HG02840 (cell line): Measurements from ENCODE around the gene FCN3.
"Not testable (repeated sequence)": the region's sequence is repeated elsewhere in the genome, so short reads cannot be mapped to it uniquely, and the experiment has no call there.

Experiments
- ATAC-seq: cut with Tn5 transposase; IDR thresholded peaks from one replicate; pipeline ENCODE4 v1.9.1; 2021; ENCODE audit warnings: mild to moderate bottlenecking, moderate library complexity, moderate number of reproducible peaks; ENCODE audit not compliant: unreplicated experiment, low FRiP score

Gene FCN3

DNA sequence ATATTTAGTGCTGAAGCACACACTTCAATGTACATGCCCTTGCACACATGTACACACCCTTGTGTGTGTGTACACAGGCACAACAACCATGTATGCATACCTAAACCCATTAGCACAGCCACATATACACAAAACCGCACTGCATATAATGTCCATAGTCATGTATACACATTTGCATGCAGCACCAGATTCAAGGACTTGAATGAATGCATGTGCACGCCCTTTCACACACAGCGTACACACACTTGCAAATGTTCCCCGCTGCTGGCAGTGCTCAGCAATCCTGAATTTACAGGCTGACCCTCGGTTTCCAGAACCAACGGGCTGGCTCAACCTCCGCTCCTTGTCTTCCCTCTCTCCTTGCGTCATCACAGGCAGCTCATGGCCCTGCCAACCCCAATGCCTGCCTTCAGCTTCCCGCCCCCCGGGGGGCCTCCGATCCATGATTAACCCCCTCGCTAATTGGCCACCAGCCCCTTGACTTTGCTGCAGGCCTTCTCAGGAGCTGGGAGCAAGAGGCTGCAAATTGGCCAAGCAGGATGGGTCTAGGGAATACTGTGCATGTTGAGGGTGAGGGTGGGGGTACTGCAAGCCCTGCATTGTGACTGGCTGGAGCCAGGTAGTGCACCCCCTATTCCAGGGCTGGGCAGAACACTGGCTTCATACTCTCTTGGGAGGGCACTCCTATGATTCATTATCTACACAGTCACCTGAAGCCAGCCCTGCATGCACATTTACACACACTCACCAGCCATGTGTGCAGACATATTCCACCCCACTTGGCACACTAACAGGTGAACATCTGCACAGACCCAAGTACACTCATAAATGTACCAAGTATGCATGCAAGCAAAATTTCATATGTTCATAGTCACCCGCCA lies 25.7 kb upstream of the FCN3 start:
- ATAC-seq, result no peak

GRCh38 chr1:27399251-27400025 lies 24.8 kb upstream of the FCN3 start:
- no peak for ATAC-seq

- no peak for ATAC-seq
These were observed 24.0 kb upstream of the FCN3 start for GRCh38 chr1:27398405-27399149.

- no peak for ATAC-seq
These were observed 23.1 kb upstream of the FCN3 start for GRCh38 chr1:27397749-27398148.

- no peak for ATAC-seq
These were observed 22.5 kb upstream of the FCN3 start for GRCh38 chr1:27397110-27397509.

GRCh38 chr1:27395441-27396195 lies 21.0 kb upstream of the FCN3 start:
- ATAC-seq, result no peak

DNA sequence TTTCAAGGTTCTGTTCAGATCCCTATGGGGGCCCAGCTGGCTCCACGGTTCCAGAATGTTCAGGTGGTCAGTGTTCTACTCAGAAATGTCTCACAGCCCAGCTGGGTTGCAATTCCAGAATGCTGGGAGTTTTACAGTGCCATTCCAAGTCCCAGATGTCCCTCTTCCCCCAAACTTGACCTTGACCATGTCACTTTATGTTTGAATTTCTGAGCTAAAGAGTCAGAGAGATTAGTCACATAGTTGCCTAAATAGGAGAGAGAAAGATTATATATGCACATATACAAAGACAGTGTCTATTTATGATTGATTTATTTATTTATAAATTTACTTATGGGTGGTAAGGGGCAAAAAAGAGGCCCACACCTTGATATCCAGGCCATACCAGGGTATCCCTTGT lies 20.3 kb upstream of the FCN3 start:
- ATAC-seq, result no peak

- no peak for ATAC-seq
These were observed 19.6 kb upstream of the FCN3 start for GRCh38 chr1:27394282-27394658.

DNA sequence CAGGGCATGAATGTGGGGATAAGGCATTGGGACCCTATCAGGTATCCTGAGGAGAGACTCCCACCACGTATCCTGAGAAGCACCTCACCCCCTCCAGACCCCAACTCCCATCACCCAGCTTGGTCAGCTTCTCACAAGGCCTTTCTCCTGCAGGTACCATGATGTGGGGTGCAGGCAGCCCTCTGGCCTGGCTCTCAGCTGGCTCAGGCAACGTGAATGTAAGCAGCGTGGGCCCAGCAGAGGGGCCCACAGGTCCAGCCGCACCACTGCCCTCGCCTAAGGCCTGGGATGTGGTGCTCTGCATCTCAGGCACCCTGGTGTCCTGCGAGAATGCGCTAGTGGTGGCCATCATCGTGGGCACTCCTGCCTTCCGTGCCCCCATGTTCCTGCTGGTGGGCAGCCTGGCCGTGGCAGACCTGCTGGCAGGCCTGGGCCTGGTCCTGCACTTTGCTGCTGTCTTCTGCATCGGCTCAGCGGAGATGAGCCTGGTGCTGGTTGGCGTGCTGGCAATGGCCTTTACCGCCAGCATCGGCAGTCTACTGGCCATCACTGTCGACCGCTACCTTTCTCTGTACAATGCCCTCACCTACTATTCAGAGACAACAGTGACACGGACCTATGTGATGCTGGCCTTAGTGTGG lies 19.1 kb upstream of the FCN3 start:
- no peak for ATAC-seq

DNA sequence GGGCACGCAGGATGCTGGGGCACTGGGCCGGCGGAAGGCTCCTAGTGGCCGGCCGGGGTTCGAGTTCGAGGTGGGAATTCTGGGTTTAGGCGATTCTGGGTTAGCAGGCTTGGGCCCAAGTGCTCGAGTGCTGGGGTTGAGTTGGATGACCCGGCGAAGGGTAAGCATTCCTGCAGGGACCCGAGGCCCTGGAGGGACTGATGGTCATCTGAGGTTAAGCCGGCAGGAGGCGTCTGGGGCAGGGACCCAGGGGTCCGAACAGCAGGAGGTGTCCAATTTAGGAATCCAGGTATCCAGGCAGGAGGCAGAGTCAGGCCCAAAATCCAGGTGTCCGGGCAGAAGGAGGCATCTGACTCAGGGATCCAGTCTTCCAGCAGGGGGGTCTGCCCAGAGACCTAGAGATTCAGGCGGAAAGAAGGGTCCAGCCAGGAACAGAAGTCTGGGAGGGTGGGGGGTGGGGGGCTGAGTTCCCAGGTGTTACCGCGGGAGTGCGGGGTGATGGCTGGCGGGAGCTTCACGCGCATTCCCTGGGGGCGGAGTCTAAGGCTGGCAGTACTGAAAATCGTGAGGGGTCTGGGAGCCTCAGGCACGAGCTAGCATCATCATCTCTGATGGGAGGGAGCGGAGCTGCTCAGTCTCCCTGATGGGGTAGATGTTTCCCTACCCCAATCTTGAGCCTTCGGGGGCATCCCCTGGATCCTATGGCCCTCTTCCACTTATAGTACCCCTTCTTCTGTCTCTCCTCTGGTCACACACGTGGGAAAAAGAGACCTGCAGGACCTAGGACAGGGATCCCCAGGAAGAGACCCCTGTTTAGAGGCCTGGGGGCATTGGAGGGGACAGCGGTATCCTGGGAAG lies 18.4 kb upstream of the FCN3 start:
- ATAC-seq, result no peak

DNA sequence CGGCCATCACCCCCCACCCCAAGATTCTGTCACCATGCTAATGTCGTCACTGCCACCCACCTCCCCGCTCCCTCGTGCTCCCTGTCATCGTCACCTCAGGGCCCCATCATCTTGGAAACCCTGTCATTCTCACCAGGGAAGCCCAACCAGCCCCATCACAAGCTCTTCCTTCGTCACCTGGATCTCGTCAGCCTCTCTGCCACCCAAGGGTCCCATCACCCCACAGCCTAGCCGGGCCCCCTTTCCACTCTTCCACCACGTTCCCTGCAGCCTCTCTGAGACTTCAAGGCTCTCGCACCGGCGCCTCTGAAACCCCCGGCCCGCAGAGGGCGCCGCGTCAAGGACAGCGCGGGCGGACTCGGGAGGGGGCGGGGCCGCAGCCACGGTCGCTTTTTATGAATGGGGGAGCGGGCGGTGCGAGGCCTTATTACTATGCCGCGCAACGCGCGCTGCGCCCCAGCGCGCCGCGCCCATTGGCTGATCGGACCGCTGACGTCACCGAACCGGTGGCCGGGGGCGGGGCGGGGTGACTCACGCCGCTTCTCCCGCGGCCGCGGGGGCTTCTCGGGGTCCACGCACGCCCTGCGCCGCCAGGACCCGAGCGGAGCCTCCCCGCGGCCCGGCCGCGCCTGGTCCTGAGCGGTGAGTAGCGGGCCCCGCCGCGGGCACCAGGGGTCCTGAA lies 17.6 kb upstream of the FCN3 start, which contains the start of gene GPR3:
GPR3 (plus strand) TSS at position 527 of the 682 bp plus-strand sequence. CDS start 1,177 bp downstream, outside the sequence.
- peak; percentile 80 for ATAC-seq

- no peak for ATAC-seq
These were observed 17.0 kb upstream of the FCN3 start for GRCh38 chr1:27391511-27392095.

GRCh38 chr1:27388337-27389005 lies 13.8 kb upstream of the FCN3 start:
- no peak for ATAC-seq

- not testable (repeated sequence) for ATAC-seq
These were observed 10.2 kb upstream of the FCN3 start for GRCh38 chr1:27384797-27385196.

- ATAC-seq, result no peak
These were observed 9.0 kb upstream of the FCN3 start for GRCh38 chr1:27383661-27384060.

- ATAC-seq, result no peak
These were observed 8.5 kb upstream of the FCN3 start, which contains the start of gene CD164L2 for GRCh38 chr1:27383039-27383605. CD164L2 (minus strand) TSS chr1:27383333; CDS start chr1:27383239, 94 bp downstream.
